ENCODE measurements around the gene PPIF. TPM values are rescaled to one million over a fixed set of nuclear protein-coding genes. Genes with fewer than 3 reads are reported as not detected.
A peak's percentile ranks its signal among the peaks of the same experiment; 100 is the strongest.

PPIF gene
- total RNA-seq, 4 donors from 2014 or later, result 34.2 to 141 (median 94.5) TPM

DNA sequence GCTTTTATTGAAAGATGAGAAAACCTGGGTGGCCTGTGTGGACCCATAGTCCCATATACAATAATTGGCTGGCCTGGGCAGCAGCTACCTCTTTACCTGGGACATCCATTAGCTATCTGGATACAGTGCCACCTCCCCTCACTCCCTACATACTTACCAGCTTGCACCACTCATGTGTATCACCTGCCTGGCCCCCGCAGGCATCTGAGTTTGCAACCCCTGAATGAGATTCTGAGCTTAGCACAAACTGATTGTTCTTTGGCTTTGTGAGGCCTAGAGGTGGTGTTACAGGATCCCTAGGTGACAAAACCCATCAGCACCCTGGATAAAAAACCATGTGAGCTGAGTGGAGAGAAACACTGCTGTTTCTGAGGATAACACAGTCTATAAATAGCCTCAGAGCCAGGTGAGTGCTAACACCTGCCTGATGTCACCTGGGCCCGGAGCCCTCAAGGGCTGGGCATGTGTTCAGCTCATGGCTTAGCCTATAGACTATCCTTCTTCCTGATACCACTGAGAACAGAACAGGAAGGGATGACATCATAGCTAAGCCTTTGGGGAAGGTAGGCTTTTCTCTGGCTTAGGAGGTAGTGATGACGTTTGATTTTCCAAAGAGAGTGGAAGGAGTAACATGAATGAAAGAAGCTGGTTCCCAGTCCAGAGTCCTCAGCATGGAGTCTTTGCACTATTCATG is 2.6 kb upstream of the PPIF start:
- DNase-seq (ENCODE audit: low spot score) (no peak), ATAC-seq (ENCODE audit: low FRiP score) (no peak)
- TF ChIP-seq, protein P1, sequence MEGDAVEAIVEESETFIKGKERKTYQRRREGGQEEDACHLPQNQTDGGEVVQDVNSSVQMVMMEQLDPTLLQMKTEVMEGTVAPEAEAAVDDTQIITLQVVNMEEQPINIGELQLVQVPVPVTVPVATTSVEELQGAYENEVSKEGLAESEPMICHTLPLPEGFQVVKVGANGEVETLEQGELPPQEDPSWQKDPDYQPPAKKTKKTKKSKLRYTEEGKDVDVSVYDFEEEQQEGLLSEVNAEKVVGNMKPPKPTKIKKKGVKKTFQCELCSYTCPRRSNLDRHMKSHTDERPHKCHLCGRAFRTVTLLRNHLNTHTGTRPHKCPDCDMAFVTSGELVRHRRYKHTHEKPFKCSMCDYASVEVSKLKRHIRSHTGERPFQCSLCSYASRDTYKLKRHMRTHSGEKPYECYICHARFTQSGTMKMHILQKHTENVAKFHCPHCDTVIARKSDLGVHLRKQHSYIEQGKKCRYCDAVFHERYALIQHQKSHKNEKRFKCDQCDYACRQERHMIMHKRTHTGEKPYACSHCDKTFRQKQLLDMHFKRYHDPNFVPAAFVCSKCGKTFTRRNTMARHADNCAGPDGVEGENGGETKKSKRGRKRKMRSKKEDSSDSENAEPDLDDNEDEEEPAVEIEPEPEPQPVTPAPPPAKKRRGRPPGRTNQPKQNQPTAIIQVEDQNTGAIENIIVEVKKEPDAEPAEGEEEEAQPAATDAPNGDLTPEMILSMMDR (IDR thresholded peaks at IDR 0.05), result no peak

DNA sequence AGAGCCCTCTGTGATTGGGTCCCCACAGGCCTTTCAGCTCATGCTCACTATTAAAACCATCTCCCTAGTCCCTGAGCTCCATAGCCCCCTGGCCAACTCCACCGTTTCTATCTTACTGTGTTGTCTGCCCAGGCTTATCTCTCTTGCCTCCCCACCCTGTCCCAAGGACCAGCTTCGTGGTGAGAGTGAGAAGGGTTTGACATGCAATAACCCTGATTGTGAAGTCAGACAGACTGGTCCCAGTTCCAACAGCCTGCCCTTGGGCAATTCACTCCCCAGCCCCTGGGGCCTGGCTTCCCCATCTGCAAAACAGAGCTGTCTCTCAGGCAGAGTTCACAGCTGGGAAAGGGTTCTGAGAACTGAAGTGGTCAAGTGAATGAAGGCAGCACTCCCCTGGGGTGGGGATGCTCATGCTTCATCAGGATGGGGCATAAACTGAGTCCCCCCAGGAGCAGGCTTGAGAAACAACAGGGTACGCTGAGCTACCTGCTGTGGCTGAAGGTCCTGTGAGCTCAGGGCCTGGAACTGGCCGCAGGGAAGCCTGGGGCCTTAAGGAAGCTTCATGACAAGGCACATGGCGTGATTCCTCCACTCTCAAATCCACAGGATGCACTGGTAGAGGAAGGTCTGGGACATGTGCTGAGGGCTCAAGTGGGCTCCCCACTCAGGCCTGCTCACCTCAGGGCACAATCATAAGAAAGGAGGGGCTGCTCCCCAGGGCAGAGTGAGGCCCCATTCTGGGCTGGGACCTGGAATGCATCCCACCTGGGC is 1.8 kb upstream of the PPIF start:
- DNase-seq (ENCODE audit: low spot score) (no peak), ATAC-seq (ENCODE audit: low FRiP score) (no peak)
- TF ChIP-seq, protein P1 (IDR thresholded peaks at IDR 0.05), result no peak

DNA sequence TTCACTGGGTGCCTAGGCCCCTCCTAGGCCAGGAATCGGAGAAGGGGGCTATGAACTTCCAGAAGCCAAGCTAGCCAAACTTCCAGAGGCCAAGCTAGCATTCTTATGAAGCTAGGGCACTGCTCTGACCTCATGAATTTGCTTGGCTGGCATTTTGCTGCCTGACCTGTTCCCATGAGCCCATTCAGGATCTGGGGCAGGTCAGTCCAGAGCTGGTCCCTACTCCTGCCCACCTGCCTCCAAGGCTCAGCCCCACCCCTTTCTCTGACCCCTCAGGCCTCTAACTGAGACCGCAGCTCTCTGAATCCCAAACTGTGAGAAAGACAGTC is 1.3 kb upstream of the PPIF start:
- DNase-seq (ENCODE audit: low spot score) (no peak), ATAC-seq (ENCODE audit: low FRiP score) (no peak)
- TF ChIP-seq, protein P1 (IDR thresholded peaks at IDR 0.05), result no peak

DNA sequence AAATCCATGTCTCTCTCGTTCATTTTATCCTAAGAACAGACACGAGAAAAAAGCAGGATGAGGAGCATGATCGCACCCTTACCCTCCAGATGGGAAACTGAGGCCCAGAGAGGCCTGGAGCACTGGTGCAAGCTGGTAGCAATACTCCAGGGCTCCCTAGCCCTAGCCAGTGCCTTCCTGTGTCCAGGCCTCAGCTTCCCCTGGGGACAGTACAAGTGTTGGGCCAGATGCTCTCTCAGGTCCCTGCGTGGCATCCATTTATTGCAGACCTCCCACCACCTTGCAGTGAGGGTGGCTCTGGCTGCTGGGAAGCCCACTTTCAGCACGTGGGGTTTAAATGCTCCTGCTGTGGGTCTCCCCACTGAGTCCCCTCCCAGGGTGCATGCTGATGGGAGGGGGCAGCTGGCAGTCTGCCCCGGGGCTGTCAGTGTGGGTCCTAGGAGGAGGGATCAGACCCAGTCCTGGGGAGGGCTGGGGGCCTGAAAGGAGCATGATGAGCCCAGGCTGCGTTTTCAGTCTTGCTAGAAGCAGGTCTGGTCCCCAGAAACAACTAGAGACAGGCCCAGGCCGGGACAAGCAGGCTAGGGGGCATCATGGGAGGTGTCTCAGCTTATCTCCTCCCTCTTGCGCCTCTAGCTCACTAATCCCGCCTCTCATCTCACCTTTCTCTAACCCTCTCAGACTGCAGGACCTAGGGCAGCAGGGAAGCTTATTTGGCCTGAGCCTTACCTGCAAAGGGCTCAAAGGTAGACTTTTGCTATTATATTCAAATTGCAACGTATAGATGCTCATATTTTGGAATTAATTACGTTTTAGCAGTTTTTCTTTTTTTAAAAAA is 662 bp upstream of the PPIF start:
- TF ChIP-seq, protein P1 (IDR thresholded peaks at IDR 0.05), result no peak
- ATAC-seq (ENCODE audit: low FRiP score) (no peak), DNase-seq (ENCODE audit: low spot score) (no peak)

DNA sequence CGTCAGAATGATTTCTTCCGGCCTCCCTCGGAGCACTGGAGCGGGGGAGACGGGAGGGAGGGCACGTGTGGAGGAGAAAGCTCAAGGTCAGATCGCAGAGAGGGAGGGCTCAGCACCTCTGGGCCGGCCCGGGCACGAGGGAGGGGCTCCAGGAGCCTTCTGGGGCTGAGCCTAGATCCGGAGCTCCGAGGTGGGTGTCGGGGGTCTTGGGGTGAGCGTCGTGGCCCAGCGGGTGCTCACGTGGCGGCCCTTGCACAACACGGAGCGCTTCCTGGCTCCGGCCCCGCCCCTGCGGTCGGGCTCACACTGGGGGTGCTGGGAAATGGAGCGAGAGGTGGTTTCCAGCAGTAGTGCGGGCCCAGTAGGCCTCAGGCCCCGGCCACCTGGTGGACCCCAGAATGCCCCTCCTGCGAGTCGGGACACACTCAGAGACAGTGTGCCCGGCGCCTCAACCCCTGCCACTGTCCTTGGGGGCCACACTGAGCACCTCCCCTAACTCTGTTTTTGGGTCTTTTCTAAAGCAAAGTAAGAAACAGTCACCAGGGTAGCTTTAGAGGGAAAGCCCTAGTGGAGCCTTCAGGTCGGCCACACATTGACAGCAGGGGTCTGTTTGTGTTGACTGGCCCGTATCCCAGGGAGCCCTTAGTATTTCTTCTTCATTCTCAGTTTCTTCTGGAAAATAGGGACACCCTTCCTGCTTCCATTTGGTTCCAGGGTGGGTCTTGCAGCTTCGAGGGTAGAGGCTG is 798 bp downstream of the PPIF start:
- ATAC-seq (ENCODE audit: low FRiP score) (peak; percentile 64), DNase-seq (ENCODE audit: low spot score) (peak; percentile 41)
- TF ChIP-seq, protein P1 (IDR thresholded peaks at IDR 0.05), result no peak

DNA sequence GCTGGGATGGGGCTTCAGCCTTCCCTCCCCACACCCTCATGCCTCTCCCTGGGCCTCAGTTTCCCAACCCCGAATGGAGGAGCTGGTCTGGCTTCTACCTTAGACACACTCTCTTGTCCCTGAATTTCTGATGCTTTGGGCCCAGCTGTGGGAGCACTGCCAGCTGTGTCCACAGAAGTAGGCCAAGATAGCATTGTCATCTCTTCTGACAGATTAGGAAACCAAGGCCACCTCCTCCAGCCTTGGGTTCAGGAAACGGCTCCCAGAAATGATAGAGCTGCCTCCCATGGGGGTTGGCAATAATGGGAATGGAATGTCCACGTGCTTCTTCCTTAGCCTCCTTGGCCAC is 1.3 kb downstream of the PPIF start:
- TF ChIP-seq, protein P1 (IDR thresholded peaks at IDR 0.05), result no peak
- ATAC-seq (ENCODE audit: low FRiP score) (no peak), DNase-seq (ENCODE audit: low spot score) (no peak)

Data from omental fat pad (tissue), 4 donors.